Trophoblast cell (in vitro differentiated cells and primary cell): ENCODE measurements around the gene KNOP1.
"Not testable (repeated sequence)": the region's sequence is repeated elsewhere in the genome, so short reads cannot be mapped to it uniquely, and the experiment has no call there.

Source experiments
- DNase-seq, 2 donors: peaks; one replicate each; pipeline ENCODE4 v3.0.0-alpha.2; 2016
- H2AFZ ChIP-seq: 2 replicates; pipeline ENCODE4 v1.6.1; 2013; ENCODE audit warnings: low read length, moderate library complexity, mild to moderate bottlenecking; ENCODE audit not compliant: insufficient read depth, poor library complexity
- H2AK5ac ChIP-seq: 2 replicates; pipeline ENCODE4 v1.6.1; 2013; ENCODE audit warnings: mild to moderate bottlenecking, low read length
- H2BK120ac ChIP-seq: 2 replicates; pipeline ENCODE4 v1.6.1; 2013; ENCODE audit warnings: low read length, mild to moderate bottlenecking, moderate library complexity; ENCODE audit not compliant: insufficient read depth, poor library complexity
- H2BK12ac ChIP-seq: 2 replicates; pipeline ENCODE4 v1.6.1; 2013; ENCODE audit warnings: mild to moderate bottlenecking, low read length, moderate library complexity
- H2BK5ac ChIP-seq: 2 replicates; pipeline ENCODE4 v1.6.1; 2013; ENCODE audit warnings: low read length, low read depth, moderate library complexity, mild to moderate bottlenecking; ENCODE audit not compliant: poor library complexity
- H3K14ac ChIP-seq: 2 replicates; pipeline ENCODE4 v1.6.1; 2013; ENCODE audit warnings: mild to moderate bottlenecking, low read length
- H3K18ac ChIP-seq: 2 replicates; pipeline ENCODE4 v1.6.1; 2013; ENCODE audit warnings: mild to moderate bottlenecking, low read length
- H3K23ac ChIP-seq: 2 replicates; pipeline ENCODE4 v1.6.1; 2013; ENCODE audit warnings: low read length
- H3K27ac ChIP-seq: 2 replicates; pipeline ENCODE4 v1.5.1; 2013; ENCODE audit warnings: low read depth, mild to moderate bottlenecking, inconsistent platforms, low read length, moderate library complexity
- H3K27me3 ChIP-seq: 2 replicates; pipeline ENCODE4 v1.6.1; 2013; ENCODE audit warnings: inconsistent platforms, mild to moderate bottlenecking, low read length, moderate library complexity; ENCODE audit not compliant: insufficient read depth
- H3K36me3 ChIP-seq, 2 experiments: 1 replicate in 1 of 2; 2 replicates in 1 of 2; pipeline ENCODE4 v1.6.1; 2013; ENCODE audit warnings: low read length in 2 of 2, mild to moderate bottlenecking in 2 of 2, moderate library complexity in 1 of 2; ENCODE audit not compliant: insufficient read depth in 2 of 2, control insufficient read depth in 1 of 2
- H3K4ac ChIP-seq: 2 replicates; pipeline ENCODE4 v1.6.1; 2013; ENCODE audit warnings: low read depth, mild to moderate bottlenecking, low read length, moderate library complexity
- H3K4me1 ChIP-seq, 2 experiments: 1 replicate in 1 of 2; 2 replicates in 1 of 2; pipeline ENCODE4 v1.6.1; 2013; ENCODE audit warnings: low read length in 2 of 2, mild to moderate bottlenecking in 2 of 2, moderate library complexity in 1 of 2; ENCODE audit not compliant: insufficient read depth in 2 of 2, control insufficient read depth in 1 of 2
- H3K4me2 ChIP-seq: 2 replicates; pipeline ENCODE4 v1.6.1; 2013; ENCODE audit warnings: inconsistent platforms, mild to moderate bottlenecking, low read length, moderate library complexity
- H3K4me3 ChIP-seq: 2 replicates; pipeline ENCODE4 v1.5.1; 2013; ENCODE audit warnings: mild to moderate bottlenecking, low read depth, low read length, inconsistent platforms
- H3K79me1 ChIP-seq: one replicate; pipeline ENCODE4 v1.6.1; 2013; ENCODE audit warnings: low read length
- H3K79me2 ChIP-seq: 2 replicates; pipeline ENCODE4 v1.6.1; 2013; ENCODE audit warnings: low read length, mild to moderate bottlenecking; ENCODE audit not compliant: control insufficient read depth, insufficient read depth, poor library complexity
- H3K9ac ChIP-seq: 2 replicates; pipeline ENCODE4 v1.6.1; 2013; ENCODE audit warnings: mild to moderate bottlenecking, low read length
- H3K9me3 ChIP-seq: 2 replicates; pipeline ENCODE4 v1.6.1; 2013; ENCODE audit warnings: low read depth, mild to moderate bottlenecking, control low read depth, inconsistent platforms, low read length; ENCODE audit not compliant: insufficient read depth
- H4K12ac ChIP-seq: 2 replicates; pipeline ENCODE4 v1.6.1; 2013; ENCODE audit warnings: low read depth, mild to moderate bottlenecking, low read length, moderate library complexity
- H4K8ac ChIP-seq: 2 replicates; pipeline ENCODE4 v1.6.1; 2013; ENCODE audit warnings: low read depth, mild to moderate bottlenecking, low read length, moderate library complexity
- H4K91ac ChIP-seq: one replicate; pipeline ENCODE4 v1.6.1; 2013; ENCODE audit warnings: low read depth, mild to moderate bottlenecking, low read length, moderate library complexity
- WGBS: extraction: QIAGEN DNeasy Blood & Tissue Kit; methylation state at CpG from one replicate; pipeline ENCODE4 v1.1.7; 2013; ENCODE audit warnings: missing lambda C conversion rate; ENCODE audit not compliant: insufficient read length, insufficient coverage; ENCODE audit errors: extremely low coverage; 5-methylcytosine and 5-hydroxymethylcytosine counted together

The KNOP1 gene

GRCh38 chr16:19722269-19722952 is 4.4 kb upstream of the KNOP1 start:
- no peak overlapping the region for H3K27ac ChIP-seq
- peaks cover 0 to 2% of the 10 kb centered on the region in 2 experiments for H3K4me1 ChIP-seq
- no peak overlapping the region for H2BK12ac ChIP-seq
- H4K12ac ChIP-seq: no peak overlapping the region
- H3K9me3 ChIP-seq: no peaks in the 10 kb centered on the region
- no peak overlapping the region for H2AFZ ChIP-seq
- no peak overlapping the region for H3K9ac ChIP-seq
- no peak overlapping the region for H3K23ac ChIP-seq
- no peak overlapping the region for H3K18ac ChIP-seq
- H3K79me2 ChIP-seq: peaks cover 7% of the 10 kb centered on the region
- peaks cover 8% of the 10 kb centered on the region for H3K79me1 ChIP-seq
- no peak overlapping the region for H2AK5ac ChIP-seq
- H3K36me3 ChIP-seq: no peaks in the 10 kb centered on the region
- no peak overlapping the region for H3K4me3 ChIP-seq
- WGBS: no CpG with 5 or more reads among the region's 11 CpGs
- H3K14ac ChIP-seq: no peak overlapping the region
- no peak overlapping the region for H2BK5ac ChIP-seq
- H3K27me3 ChIP-seq: no peaks in the 10 kb centered on the region
- no peak overlapping the region for H4K91ac ChIP-seq
- H3K4ac ChIP-seq: no peak overlapping the region
- no peak for DNase-seq
- H4K8ac ChIP-seq: no peak overlapping the region
- no peak overlapping the region for H2BK120ac ChIP-seq
- no peak overlapping the region for H3K4me2 ChIP-seq

- Histone ChIP-seq H4K8ac (peak overlapping the region; percentile 79), H3K9me3 (no peaks in the 10 kb centered on the region), H3K4me3 (peak overlapping the region; percentile 99), H2AK5ac (no peak overlapping the region), H3K27me3 (no peaks in the 10 kb centered on the region), H3K14ac (peak overlapping the region; percentile 12), H3K4me2 (peak overlapping the region; percentile 85), H4K12ac (peak overlapping the region; percentile 3), H3K4me1 (peaks cover 10 to 14% of the 10 kb centered on the region in 2 experiments), H3K18ac (no peak overlapping the region), H4K91ac (no peak overlapping the region), H2BK12ac (no peak overlapping the region), H3K79me1 (peaks cover 10% of the 10 kb centered on the region), H3K4ac (peak overlapping the region; percentile 21), H3K79me2 (peaks cover 11% of the 10 kb centered on the region), H3K36me3 (peaks cover 6% of the 10 kb centered on the region in 2 experiments), H2BK120ac (no peak overlapping the region), H2BK5ac (no peak overlapping the region), H3K9ac (peak overlapping the region; percentile 70), H3K23ac (no peak overlapping the region), H2AFZ (peak overlapping the region; percentile 50), H3K27ac (peak overlapping the region; percentile 40)
- WGBS: no CpG with 5 or more reads among the region's 21 CpGs
- peak in 1 of 2 donors; percentile 14 for DNase-seq
These were observed 568 bp upstream of the KNOP1 start for GRCh38 chr16:19718624-19718965.

- no CpG with 5 or more reads among the region's 10 CpGs for WGBS
- Histone ChIP-seq H3K4me2 (peak overlapping the region; percentile 85), H3K9me3 (no peaks in the 10 kb centered on the region), H3K14ac (peak overlapping the region; percentile 79), H2BK5ac (no peak overlapping the region), H3K4ac (peak overlapping the region; percentile 75), H3K79me2 (peaks cover 11% of the 10 kb centered on the region), H3K4me3 (peak overlapping the region; percentile 99), H4K8ac (peak overlapping the region; percentile 81), H3K36me3 (peaks cover 11 to 13% of the 10 kb centered on the region in 2 experiments), H3K23ac (no peak overlapping the region), H4K12ac (no peak overlapping the region), H2BK120ac (peak overlapping the region; percentile 70), H3K79me1 (peaks cover 10% of the 10 kb centered on the region), H3K4me1 (peaks cover 10 to 14% of the 10 kb centered on the region in 2 experiments), H3K18ac (no peak overlapping the region), H3K9ac (peak overlapping the region; percentile 79), H4K91ac (peak overlapping the region; percentile 57), H2BK12ac (no peak overlapping the region), H3K27me3 (no peaks in the 10 kb centered on the region), H2AFZ (no peak overlapping the region), H3K27ac (peak overlapping the region; percentile 79), H2AK5ac (no peak overlapping the region)
- no peak for DNase-seq
These were observed 713 bp downstream of the KNOP1 start for GRCh38 chr16:19717314-19717713.

- H4K91ac ChIP-seq, DNase-seq, H2AK5ac ChIP-seq, H3K4me3 ChIP-seq, H4K8ac ChIP-seq, H3K14ac ChIP-seq, H3K27me3 ChIP-seq, H2AFZ ChIP-seq, H3K9me3 ChIP-seq, H3K9ac ChIP-seq, H4K12ac ChIP-seq, H2BK12ac ChIP-seq, H3K23ac ChIP-seq, H3K27ac ChIP-seq, H3K18ac ChIP-seq, H2BK120ac ChIP-seq, H2BK5ac ChIP-seq: not testable (repeated sequence)
- peaks cover 11% of the 10 kb centered on the region for H3K79me2 ChIP-seq
- H3K4me1 ChIP-seq: peaks cover 10 to 14% of the 10 kb centered on the region in 2 experiments
- peaks cover 10% of the 10 kb centered on the region for H3K79me1 ChIP-seq
- WGBS: no CpG with 5 or more reads among the region's 11 CpGs
- H3K4me2 ChIP-seq: peak overlapping the region; percentile 85
- peak overlapping the region; percentile 75 for H3K4ac ChIP-seq
- peaks cover 16 to 18% of the 10 kb centered on the region in 2 experiments for H3K36me3 ChIP-seq
These were observed 1.3 kb downstream of the KNOP1 start for GRCh38 chr16:19716728-19717127.
